Loucy (cell line): ENCODE data around the gene NOS3.

ENCODE experiments used
- CTCF ChIP-seq: fragments of 200-600 bp; sonication (generic); conservative IDR thresholded peaks from 2 replicates; pipeline ENCODE4 v1.5.1; 2014; ENCODE audit warnings: mild to moderate bottlenecking, antibody characterized with exemption, low read length
- EZH2phosphoT487 ChIP-seq: fragments of 200-600 bp; IDR thresholded peaks from 2 replicates; pipeline ENCODE4 v1.6.1; 2018; ENCODE audit warnings: antibody characterized with exemption, mild to moderate bottlenecking, moderate library complexity, borderline replicate concordance

GRCh38 chr7:151013356-151013732 lies 22.5 kb downstream of the NOS3 start:
- no peak for TF ChIP-seq CTCF
- no peak for TF ChIP-seq EZH2phosphoT487
